Pancreas (tissue), 10 donors: Measurements from ENCODE around the gene SERPINA10. TPM values are rescaled to one million over a fixed set of nuclear protein-coding genes. Genes with fewer than 3 reads are reported as not detected.

Experiments
- ATAC-seq, 4 donors: fragments of 200-7000 bp; cut with Tn5 transposase; one replicate each; pipeline versions ENCODE4 v1.8.0 to v1.9.1; 2020; ENCODE audit warnings: mild to moderate bottlenecking in 4 of 4, moderate library complexity in 4 of 4
- DNase-seq, 6 donors: peaks; one replicate each; pipeline ENCODE4 v3.0.0-alpha.2; 2020
- FAIRE-seq: peaks from 2 replicates; lab custom pipeline; 2012; peaks lifted over from hg19 to GRCh38; lab: Jason Lieb, UNC
- H3K27ac ChIP-seq, 4 donors: fragments of 200-600 bp; sonication (generic); 1 replicate in 3 of 4; 2 replicates in 1 of 4; pipeline versions ENCODE4 v1.5.0 to v1.8.0; 2020
- H3K27me3 ChIP-seq, 4 donors: fragments of 200-600 bp; one replicate each; pipeline ENCODE4 v1.8.0; 2021
- H3K36me3 ChIP-seq, 3 donors: fragments of 200-600 bp; sonication (generic) in 1 of 3; one replicate each; pipeline versions ENCODE4 v1.5.0 to v1.8.0; 2020 to 2021
- H3K4me1 ChIP-seq, 3 donors: fragments of 200-600 bp; one replicate each; pipeline ENCODE4 v1.8.0; 2021
- H3K4me3 ChIP-seq, 4 donors: fragments of 200-600 bp; sonication (generic) in 2 of 4; one replicate each; pipeline versions ENCODE4 v1.5.0 to v1.8.0; 2020 to 2021
- H3K9me3 ChIP-seq, 4 donors: fragments of 200-600 bp; one replicate each; pipeline ENCODE4 v1.8.0; 2021
- CTCF ChIP-seq, 4 donors: fragments of 200-600 bp; sonication (generic) in 3 of 4; IDR thresholded peaks; one replicate each; pipeline versions ENCODE4 v1.5.0 to v1.8.0; 2021; ENCODE audit warnings: antibody characterized with exemption in 4 of 4
- WGBS, 2 donors: extraction: QIAGEN DNeasy Blood & Tissue Kit; methylation state at CpG; one replicate each; pipeline ENCODE4 v1.1.7; 2013; 5-methylcytosine and 5-hydroxymethylcytosine counted together
- intact Hi-C, 3 donors: fragments of 100-400 bp; cut with DNase I; formaldehyde crosslinking; loops; one replicate each; pipeline versions ENCODE4 v1.11.1 to v1.14.2; 2022
- polyA plus RNA-seq, 2 donors: library from polyadenylated mRNA; stranded (reverse); fragments of 200-250 nt; gene quantifications; one replicate each; pipeline ENCODE4 v1.2.3, GENCODE V29; 2013
- total RNA-seq, 6 donors: library from RNA; stranded (reverse); fragmentation: NEBNext Ultra II Directional in 4 of 6; extraction: Animal tissue kit (Norgen Biotek cat#: 25700) in 4 of 6; gene quantifications; one replicate each; pipeline versions ENCODE4 v1.2.1 to v1.2.4, GENCODE V29; 2021 to 2023
- donor health status: healthy with polysubstance abuse.
- donor health status: DM: no; HTN: no; CAD: no; lungs with moderate emphysema.
- donor health status: DM: no; HTN: no; CAD: no.
- donor health status: control.
- donor health status: control.
- donor health status: Bipolar disorder and iron deficiency.
- donor health status: DM: yes; HTN: yes; CAD: no.
- donor health status: DM: no; HTN: no; CAD: no.
- donor health status: DM: no; HTN: no; CAD: no.
- donor health status: DM: yes; HTN: yes; CAD: no.

The SERPINA10 gene
- total and polyA plus RNA-seq, 8 donors: 0.19 to 4.3 (median 0.49) TPM

GRCh38 chr14:94322648-94323570 is 29.8 kb upstream of the SERPINA10 start, which contains the start of gene SERPINA6:
Gene SERPINA6, minus strand, starts transcription at chr14:94323336. Its CDS starts 8,688 bp downstream, at chr14:94314648.
- FAIRE-seq (no peak), ATAC-seq (peak; percentile 70 to 90 (median 83)), DNase-seq (peak in 3 of 6 donors; percentile 19 to 49 (median 25))
- Histone ChIP-seq H3K4me1 (no peaks in the 10 kb centered on the region), H3K4me3 (peak within 1 kb of the TSS in 2 of 4 donors; percentile 22 to 26), H3K27ac (peak within 1 kb of the TSS in 3 of 4 donors; percentile 1 to 72 (median 47)), H3K36me3 (no peaks in the 10 kb centered on the region), H3K9me3 (no peaks in the 10 kb centered on the region), H3K27me3 (no peaks in the 10 kb centered on the region)
- intact Hi-C loops: no loop called here
- WGBS, 2 donors: 26 to 32% methylated on average over 15 of the region's 15 CpGs
- TF ChIP-seq CTCF (IDR thresholded peaks at IDR 0.05): no peak

DNA sequence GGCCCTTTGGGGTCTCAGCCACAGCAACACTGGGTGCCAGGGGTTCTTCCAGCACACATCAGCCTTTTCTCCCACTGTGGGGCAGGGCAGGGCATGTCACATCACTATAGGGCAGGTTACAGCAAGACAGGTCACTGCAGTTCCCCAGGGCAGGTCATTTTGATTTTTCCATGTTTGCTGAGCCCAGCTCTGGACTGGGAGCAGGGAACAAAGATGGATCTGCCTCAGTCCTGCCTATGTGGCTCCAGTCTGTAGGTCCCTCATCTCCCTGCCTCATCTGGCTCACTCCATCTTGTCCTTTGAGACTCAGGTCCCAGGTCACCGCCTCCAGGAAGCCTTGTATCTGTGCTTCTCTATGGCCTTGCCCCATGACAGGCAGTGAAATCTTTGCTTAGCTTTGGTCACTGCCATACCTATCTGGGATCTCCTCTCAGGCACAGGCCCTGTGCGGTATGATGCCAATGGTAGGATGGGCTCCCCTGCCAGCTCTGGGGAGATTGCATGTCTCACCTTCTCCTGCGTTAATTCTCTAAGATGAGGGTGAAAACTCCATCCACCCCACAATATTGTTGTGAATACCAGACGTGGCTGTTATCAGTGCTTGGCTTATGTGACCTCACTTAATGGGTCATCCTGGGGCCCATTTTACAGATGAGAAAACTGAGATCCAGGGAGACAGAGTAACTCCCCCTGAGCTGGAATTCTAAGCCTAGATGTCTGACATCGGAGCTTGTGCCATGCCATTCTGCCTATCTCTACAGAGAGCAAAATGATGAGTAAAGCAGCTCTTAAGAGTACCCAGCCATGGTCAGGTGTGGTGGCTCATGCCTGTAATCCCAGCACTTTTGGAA is 28.6 kb upstream of the SERPINA10 start:
- H3K9me3 ChIP-seq: no peaks in the 10 kb centered on the region
- WGBS, 2 donors: 71 to 78% methylated on average over 5 of the region's 5 CpGs
- TF ChIP-seq CTCF (IDR thresholded peaks at IDR 0.05): no peak
- H3K4me1 ChIP-seq: no peaks in the 10 kb centered on the region
- no peak for ATAC-seq
- no peaks in the 10 kb centered on the region for H3K36me3 ChIP-seq
- H3K27ac ChIP-seq: peak overlapping the region in 1 of 4 donors; percentile 66
- intact Hi-C loops: no loop called here
- no peak overlapping the region for H3K4me3 ChIP-seq
- no peak for DNase-seq
- FAIRE-seq: no peak
- no peaks in the 10 kb centered on the region for H3K27me3 ChIP-seq

DNA sequence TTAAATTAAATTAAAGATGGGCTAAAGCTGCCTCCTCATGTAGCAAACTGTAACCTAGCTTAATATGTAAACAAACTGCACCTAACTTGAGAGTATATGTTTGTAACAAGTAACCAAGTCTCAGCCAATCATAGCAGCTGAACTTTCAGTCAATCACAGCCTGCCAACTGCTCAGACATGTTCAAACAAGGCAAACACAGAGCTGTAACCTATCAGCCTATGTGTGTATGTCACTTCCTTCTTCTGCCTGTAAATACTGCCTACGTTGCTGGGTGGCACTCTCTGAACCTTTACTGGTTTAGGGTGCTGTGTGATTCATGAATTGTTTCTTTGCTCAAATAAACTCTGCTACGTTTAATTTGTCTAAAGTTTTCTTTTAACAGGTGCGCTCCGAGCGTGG is 27.2 kb upstream of the SERPINA10 start:
- H3K27me3 ChIP-seq: no peaks in the 10 kb centered on the region
- no peaks in the 10 kb centered on the region for H3K9me3 ChIP-seq
- H3K4me1 ChIP-seq: no peaks in the 10 kb centered on the region
- DNase-seq (no peak), FAIRE-seq (no peak), ATAC-seq (peak; percentile 56 to 79 (median 70))
- no peak for TF ChIP-seq CTCF (IDR thresholded peaks at IDR 0.05)
- 24 to 32% methylated on average over 5 of the region's 5 CpGs for WGBS, 2 donors
- intact Hi-C loops: no loop called here
- H3K4me3 ChIP-seq: no peak overlapping the region
- H3K36me3 ChIP-seq: no peaks in the 10 kb centered on the region
- peak overlapping the region in 2 of 4 donors; percentile 56 to 66 for H3K27ac ChIP-seq

DNA sequence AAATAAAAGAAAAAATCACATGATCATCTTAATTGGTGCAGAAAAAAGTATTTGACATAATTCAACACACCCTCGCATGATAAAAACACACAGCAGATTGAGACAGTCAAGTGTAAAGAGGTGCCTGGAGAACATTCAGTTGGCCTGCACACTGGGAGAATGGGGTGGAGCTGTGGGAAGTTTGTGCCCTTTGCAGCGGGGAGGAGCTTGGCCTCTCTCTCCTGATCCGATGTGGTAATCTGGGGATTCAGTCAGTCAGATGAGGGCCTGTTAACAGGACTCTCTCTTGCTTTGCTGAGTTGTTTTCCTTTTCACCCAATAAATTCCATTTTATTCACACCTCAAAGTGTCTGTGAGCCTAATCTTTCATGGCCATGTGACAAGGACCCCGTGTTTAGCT is 24.2 kb upstream of the SERPINA10 start:
- Histone ChIP-seq H3K36me3 (no peaks in the 10 kb centered on the region), H3K27ac (no peak overlapping the region), H3K4me1 (no peaks in the 10 kb centered on the region), H3K4me3 (no peak overlapping the region), H3K27me3 (no peaks in the 10 kb centered on the region), H3K9me3 (no peaks in the 10 kb centered on the region)
- DNase-seq: no peak
- no peak for FAIRE-seq
- intact Hi-C loops: no loop called here
- TF ChIP-seq CTCF (IDR thresholded peaks at IDR 0.05): no peak
- peak in 3 of 4 donors; percentile 69 to 74 (median 72) for ATAC-seq
- 39 to 48% methylated on average over 4 of the region's 4 CpGs for WGBS, 2 donors
